Measurements from ENCODE around the gene TPD52L1.

GRCh38 chr6:125232466-125232865, 78.9 kb downstream of the TPD52L1 start:
- TF ChIP-seq CTCF (conservative IDR thresholded peaks at IDR 0.05; ENCODE audit: low read depth, low read length), result no peak
- TF ChIP-seq BHLHE40 (IDR thresholded peaks at IDR 0.05; ENCODE audit: low read depth, low read length), result no peak
- TF ChIP-seq RFX5 (IDR thresholded peaks at IDR 0.05; ENCODE audit: low read depth, low read length), result no peak
- TF ChIP-seq ELK1 (IDR thresholded peaks at IDR 0.05; ENCODE audit: borderline replicate concordance, low read depth, low read length), result no peak
- no peak for TF ChIP-seq FOS (IDR thresholded peaks at IDR 0.05; ENCODE audit: low read depth, low read length)
- TF ChIP-seq POLR2A (IDR thresholded peaks at IDR 0.05; ENCODE audit: low read depth, low read length), result no peak
- TF ChIP-seq MAZ (IDR thresholded peaks at IDR 0.05; ENCODE audit: borderline replicate concordance, low read depth, low read length), result no peak
- TF ChIP-seq MAFK (IDR thresholded peaks at IDR 0.05; ENCODE audit: low read depth, low read length), result no peak
- TF ChIP-seq SMC3 (IDR thresholded peaks at IDR 0.05; ENCODE audit: low read depth, low read length), result no peak
- TF ChIP-seq RAD21 (IDR thresholded peaks at IDR 0.05; ENCODE audit: low read length), result no peak

Measured in IMR-90 (cell line).